BE2C (cell line): Measurements from ENCODE around the gene HOXB3.

ENCODE experiments used
- DNase-seq: peaks from one replicate; pipeline ENCODE4 v3.0.0-alpha.2; 2020
- H3K27me3 ChIP-seq: fragments of 250-450 bp; sonication (Bioruptor Pico); 2 replicates; pipeline ENCODE4 v1.5.1; 2020; ENCODE audit warnings: mild to moderate bottlenecking
- H3K36me3 ChIP-seq: fragments of 250-450 bp; sonication (Bioruptor Pico); 2 replicates; pipeline ENCODE4 v1.5.1; 2020; ENCODE audit warnings: mild to moderate bottlenecking
- H3K4me1 ChIP-seq: fragments of 250-450 bp; sonication (Bioruptor Pico); 2 replicates; pipeline ENCODE4 v1.5.1; 2020
- H3K4me3 ChIP-seq: 2 replicates; pipeline ENCODE4 v1.5.1; 2011; ENCODE audit warnings: low read depth, low read length
- H3K9me3 ChIP-seq: fragments of 250-450 bp; sonication (Bioruptor Pico); 2 replicates; pipeline ENCODE4 v1.5.1; 2020
- TF ChIP-seq, protein P1 (sequence below): IDR thresholded peaks from 2 replicates; pipeline ENCODE4 v1.5.1; 2012; ENCODE audit warnings: mild to moderate bottlenecking, low read depth, low read length

The HOXB3 gene

DNA sequence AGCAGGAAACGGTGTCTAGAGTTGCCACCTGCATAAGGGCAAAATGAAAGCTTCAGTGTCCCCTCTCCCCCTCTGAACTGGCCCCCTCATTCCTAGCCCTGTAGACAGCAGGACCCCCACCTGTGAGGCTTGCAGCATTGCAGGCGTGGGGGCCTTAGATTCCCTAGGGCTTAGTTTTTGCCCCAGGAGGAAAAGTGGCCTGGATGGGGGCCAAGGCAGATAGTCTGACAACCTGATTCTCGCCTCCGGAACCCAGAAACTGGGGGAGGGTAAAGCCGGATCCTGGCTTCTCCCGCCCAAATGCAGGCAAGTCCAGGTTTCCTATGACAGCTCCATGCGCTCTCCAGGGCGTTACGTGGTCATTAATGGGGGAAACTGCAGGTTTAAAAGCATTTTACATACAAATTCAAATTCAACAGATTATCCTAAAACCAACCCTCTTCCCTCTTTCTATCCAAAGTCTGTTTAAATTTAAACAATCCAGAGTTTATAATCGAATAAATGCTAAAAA, 15.4 kb upstream of the HOXB3 start:
- H3K36me3 ChIP-seq: no peaks in the 10 kb centered on the region
- DNase-seq: no peak
- H3K9me3 ChIP-seq: no peaks in the 10 kb centered on the region
- H3K27me3 ChIP-seq: peaks cover 100% of the 10 kb centered on the region
- H3K4me1 ChIP-seq: no peaks in the 10 kb centered on the region
- H3K4me3 ChIP-seq: no peak overlapping the region
- TF ChIP-seq, protein P1, sequence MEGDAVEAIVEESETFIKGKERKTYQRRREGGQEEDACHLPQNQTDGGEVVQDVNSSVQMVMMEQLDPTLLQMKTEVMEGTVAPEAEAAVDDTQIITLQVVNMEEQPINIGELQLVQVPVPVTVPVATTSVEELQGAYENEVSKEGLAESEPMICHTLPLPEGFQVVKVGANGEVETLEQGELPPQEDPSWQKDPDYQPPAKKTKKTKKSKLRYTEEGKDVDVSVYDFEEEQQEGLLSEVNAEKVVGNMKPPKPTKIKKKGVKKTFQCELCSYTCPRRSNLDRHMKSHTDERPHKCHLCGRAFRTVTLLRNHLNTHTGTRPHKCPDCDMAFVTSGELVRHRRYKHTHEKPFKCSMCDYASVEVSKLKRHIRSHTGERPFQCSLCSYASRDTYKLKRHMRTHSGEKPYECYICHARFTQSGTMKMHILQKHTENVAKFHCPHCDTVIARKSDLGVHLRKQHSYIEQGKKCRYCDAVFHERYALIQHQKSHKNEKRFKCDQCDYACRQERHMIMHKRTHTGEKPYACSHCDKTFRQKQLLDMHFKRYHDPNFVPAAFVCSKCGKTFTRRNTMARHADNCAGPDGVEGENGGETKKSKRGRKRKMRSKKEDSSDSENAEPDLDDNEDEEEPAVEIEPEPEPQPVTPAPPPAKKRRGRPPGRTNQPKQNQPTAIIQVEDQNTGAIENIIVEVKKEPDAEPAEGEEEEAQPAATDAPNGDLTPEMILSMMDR: no peak

GRCh38 chr17:48604770-48605329, 14.8 kb upstream of the HOXB3 start, which contains the start of gene HOXB6:
HOXB6 (minus strand) TSS chr17:48604986; CDS start chr17:48598150, 6,836 bp downstream.
- Histone ChIP-seq H3K9me3 (no peaks in the 10 kb centered on the region), H3K4me1 (no peaks in the 10 kb centered on the region), H3K36me3 (no peaks in the 10 kb centered on the region), H3K4me3 (no peak within 1 kb of the TSS), H3K27me3 (peaks cover 100% of the 10 kb centered on the region)
- TF ChIP-seq, protein P1: no peak
- DNase-seq: no peak

- TF ChIP-seq, protein P1: no peak
- H3K36me3 ChIP-seq: no peaks in the 10 kb centered on the region
- H3K4me1 ChIP-seq: no peaks in the 10 kb centered on the region
- DNase-seq: no peak
- no peaks in the 10 kb centered on the region for H3K9me3 ChIP-seq
- H3K4me3 ChIP-seq: no peak overlapping the region
- H3K27me3 ChIP-seq: peaks cover 100% of the 10 kb centered on the region
Observed at GRCh38 chr17:48603959-48604769, 14.1 kb upstream of the HOXB3 start.

GRCh38 chr17:48601539-48602425, 11.7 kb upstream of the HOXB3 start:
- Histone ChIP-seq H3K9me3 (no peaks in the 10 kb centered on the region), H3K27me3 (peaks cover 100% of the 10 kb centered on the region)
- TF ChIP-seq, protein P1: no peak

DNA sequence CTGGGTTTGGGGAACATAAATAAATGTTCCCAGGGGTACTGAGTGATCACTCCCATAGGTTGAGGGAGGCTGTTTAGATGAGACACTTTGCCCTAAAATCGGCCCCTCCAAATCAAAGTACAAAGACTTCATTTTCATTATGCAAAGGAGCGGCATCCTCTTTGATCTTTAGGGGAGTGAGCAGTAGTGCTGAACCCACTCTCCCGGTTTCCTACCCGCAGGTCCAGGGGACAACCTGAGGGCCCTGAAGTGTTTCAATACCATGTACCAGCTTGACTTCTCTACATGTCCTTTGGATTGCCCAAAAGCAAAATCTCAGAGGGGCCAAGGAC, 11.1 kb upstream of the HOXB3 start:
- TF ChIP-seq, protein P1: no peak
- H3K9me3 ChIP-seq: no peaks in the 10 kb centered on the region
- no peaks in the 10 kb centered on the region for H3K36me3 ChIP-seq
- DNase-seq: no peak
- H3K4me3 ChIP-seq: no peak overlapping the region
- no peaks in the 10 kb centered on the region for H3K4me1 ChIP-seq
- peaks cover 100% of the 10 kb centered on the region for H3K27me3 ChIP-seq

More at GRCh38 chr17:48601539-48602425, 11.7 kb upstream of the HOXB3 start:
- Histone ChIP-seq H3K36me3 (no peaks in the 10 kb centered on the region), H3K4me3 (no peak overlapping the region), H3K4me1 (no peaks in the 10 kb centered on the region)
- DNase-seq: no peak
